ENCODE results near the gene PTPN20.
A peak's percentile ranks its signal among the peaks of the same experiment; 100 is the strongest.

Gene PTPN20

GRCh38 chr10:47049056-47049851 is 138.0 kb downstream of the PTPN20 start:
- DNase-seq, result peak in 1 of 2 experiments; percentile 12

- DNase-seq, result no peak
Observed at GRCh38 chr10:47049906-47050305, 138.7 kb downstream of the PTPN20 start.

GRCh38 chr10:47050618-47051455 is 139.6 kb downstream of the PTPN20 start:
- DNase-seq, result peak in 1 of 2 experiments; percentile 5

- peak in 1 of 2 experiments; percentile 5 for DNase-seq
Observed at GRCh38 chr10:47051741-47052238, 140.6 kb downstream of the PTPN20 start.
